ENCODE data around the gene IGSF21.

Gene IGSF21

GRCh38 chr1:18262726-18263125, 155.1 kb downstream of the IGSF21 start:
- no peak for DNase-seq (ENCODE audit: low read depth in 2 of 2)

DNA sequence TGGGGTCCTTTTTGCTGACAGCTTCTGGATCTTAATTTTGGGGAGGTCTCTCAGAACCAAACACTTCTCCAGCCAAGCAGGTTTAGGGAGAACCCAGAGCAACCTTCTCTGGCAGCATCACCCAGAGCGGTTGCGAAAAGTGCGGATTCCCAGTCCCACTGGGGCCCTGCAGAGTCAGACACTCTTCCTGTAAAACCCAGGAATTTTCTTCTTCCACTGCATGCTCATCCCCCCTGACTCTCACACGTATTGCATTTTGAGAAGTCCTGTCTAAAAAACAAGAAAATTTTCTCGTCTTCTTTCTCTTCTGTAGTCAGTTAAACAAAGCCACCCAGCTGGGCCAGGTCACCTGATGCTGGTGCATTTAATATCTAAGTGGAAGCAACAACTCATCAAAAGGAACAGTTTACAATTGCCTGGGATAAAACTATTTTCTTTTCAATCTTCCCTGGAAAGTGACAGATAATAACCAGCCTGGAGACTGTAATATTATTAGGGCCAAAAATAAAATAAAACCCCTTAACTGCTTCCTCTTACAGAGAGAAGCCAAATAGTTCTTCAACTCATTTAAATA, 156.0 kb downstream of the IGSF21 start:
- no peak for DNase-seq (ENCODE audit: low read depth in 2 of 2)

DNA sequence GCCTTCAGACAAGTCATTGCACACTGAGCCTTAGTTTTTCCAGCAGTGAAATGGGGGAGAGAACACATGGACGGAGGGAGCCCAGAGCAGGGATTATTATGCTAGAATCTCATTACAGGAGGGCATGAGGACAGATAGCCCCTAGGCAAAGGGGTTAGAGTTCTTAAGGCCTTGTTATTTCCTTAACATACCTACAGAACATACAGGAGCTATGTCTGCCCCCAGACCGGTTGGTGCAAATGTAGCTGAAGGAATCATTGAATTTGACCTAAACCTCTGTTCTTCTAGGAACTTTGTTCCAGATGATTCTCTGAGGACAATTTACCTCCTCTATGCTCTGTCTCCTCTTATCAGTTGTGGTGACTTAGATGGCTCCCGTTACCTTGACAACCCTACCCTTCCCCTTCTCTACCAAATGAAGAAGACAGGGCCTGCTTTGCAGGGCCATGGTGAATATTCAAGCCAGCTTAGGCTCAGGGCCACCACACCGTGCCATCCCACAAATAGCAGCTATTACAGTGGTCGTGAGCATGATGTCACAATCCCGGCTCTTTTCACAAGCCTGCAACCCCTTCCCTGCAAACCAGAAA, 156.9 kb downstream of the IGSF21 start:
- no peak for DNase-seq (ENCODE audit: low read depth in 2 of 2)

DNA sequence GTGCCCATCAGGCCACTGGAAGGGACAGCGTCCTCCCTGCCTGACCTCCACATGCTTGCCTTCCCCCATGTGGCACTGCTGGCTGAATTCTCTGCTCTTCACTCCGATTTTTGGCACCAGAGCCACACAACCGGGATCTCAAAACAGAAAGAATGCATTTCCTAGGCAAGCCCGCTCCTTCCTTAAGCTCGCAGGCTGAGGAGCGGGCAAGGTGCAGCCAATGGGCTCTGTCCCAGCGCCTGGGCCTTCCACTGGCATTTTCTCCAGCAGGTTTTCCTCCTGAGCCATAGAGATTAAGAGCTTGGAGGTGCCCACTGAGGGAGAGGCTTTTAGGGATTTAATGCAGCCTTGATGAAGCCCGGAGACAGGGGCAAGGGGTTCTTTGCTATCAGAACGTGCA, 158.0 kb downstream of the IGSF21 start:
- DNase-seq (ENCODE audit: low read depth in 2 of 2): no peak

GRCh38 chr1:18266391-18266790, 158.8 kb downstream of the IGSF21 start:
- no peak for DNase-seq (ENCODE audit: low read depth in 2 of 2)

DNA sequence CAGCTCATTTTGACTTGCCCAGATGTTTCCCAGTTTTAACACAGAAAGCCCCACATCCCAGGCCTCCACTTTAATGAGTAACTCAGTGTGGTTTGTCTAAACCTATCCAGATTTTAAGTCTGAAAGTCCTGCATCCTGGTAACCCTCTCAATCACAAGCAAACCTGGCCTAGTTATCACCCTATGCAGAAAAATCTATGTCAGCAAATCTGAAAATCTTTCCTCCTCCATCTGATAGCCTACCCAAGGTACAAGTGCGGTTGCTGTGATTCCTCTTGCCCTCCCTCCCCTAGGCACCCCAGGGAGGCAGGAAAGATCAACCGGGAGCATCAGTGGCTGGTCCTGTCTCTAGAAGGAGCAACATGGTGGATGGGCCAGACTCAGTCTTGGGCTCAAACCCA, 163.7 kb downstream of the IGSF21 start:
- no peak for DNase-seq (ENCODE audit: low read depth in 2 of 2)

DNA sequence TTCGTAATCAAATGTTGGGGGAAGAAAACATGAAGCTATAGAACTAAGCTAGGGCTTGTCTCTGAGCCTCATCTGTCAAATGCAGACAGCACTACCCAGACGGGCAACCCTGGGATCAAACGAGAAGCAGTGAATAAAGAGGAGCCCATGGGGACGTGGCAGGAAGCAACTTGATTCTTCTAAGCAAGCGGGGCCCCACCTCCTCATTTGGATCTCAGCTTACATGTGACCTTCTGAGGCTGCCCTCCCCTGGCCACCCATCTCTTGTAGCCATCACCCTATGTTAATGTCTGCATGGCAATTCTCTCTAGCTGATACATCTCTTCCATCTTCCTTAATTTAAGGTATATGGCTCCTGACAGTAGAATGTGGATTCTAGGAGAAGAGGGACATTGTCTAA, 171.3 kb downstream of the IGSF21 start:
- DNase-seq (ENCODE audit: low read depth in 2 of 2): no peak

- DNase-seq (ENCODE audit: low read depth in 2 of 2): no peak
Measured at GRCh38 chr1:18279351-18280074, 171.9 kb downstream of the IGSF21 start.

- DNase-seq (ENCODE audit: low read depth in 2 of 2): no peak
Measured at GRCh38 chr1:18280956-18281355, 173.4 kb downstream of the IGSF21 start.

DNA sequence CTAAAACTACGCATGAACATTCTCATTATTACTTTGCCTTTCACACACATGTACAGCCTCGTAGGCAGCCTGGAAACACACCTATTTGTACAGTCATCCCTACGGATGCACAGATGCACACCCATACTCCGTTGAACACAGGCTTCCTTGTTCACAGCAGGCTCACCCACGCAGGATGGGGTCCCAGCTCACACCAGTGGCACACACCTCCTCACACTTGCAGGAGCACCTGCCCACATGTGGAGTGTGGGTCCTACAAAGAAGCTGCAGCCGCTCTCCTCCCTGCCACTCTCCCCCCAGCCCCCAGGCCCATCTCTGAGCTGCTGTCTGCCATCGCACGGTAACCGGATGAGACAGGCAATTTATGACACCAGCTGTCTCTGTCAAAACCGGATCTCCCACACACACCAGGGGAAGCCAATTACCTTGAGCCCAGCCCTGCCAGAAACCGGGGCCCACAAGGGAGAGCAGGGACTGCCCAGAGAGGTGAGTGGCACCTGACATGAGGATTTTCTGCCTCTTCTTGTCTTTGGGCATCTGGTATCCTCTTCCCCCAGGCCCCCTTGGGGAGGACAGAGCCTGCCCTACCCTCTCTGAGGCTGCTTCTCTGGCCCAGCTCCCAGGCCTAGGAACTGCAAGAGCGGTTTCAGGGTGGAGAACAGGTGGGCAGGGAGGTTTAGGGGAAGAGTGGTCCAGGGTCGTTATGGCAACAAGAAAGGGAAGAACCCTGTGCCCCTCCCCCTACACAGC, 175.4 kb downstream of the IGSF21 start:
- no peak for DNase-seq (ENCODE audit: low read depth in 2 of 2)

GRCh38 chr1:18283601-18284385, 176.2 kb downstream of the IGSF21 start:
- DNase-seq (ENCODE audit: low read depth in 2 of 2): no peak

DNA sequence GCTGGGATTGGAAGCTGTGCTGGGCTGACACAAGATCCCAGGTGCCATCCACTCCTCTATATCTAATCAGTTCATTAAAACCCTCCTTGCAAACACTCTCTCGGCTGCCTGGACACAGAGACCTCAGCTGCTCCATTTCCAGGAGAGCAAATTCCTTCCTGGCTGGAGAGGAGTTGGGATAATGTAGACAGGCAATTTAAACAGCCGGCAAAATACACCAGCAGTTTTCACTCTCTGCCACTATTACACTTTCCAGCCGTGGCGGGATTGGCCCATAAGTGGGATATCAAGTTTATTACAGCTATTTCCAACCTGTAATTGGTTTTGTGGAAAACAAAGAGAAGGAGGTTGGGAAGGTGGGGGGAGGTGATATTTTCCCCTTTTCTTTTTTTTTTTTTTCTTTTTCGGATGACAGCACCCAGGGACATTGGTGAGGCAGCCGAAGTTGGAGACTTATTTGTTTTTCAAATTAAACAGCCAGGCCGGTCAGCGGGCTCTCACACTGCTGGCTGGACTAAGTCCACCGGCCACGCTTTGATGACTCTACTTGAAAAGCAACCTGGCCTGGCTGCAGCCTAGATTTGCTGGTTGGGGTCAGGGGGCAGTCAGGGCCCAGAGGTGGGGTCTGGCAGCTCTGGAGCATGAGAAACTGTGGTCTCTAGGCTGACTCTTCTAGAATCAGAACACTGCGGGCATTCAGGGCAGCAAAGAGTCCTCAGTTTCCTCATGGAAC, 177.4 kb downstream of the IGSF21 start:
- DNase-seq (ENCODE audit: low read depth in 2 of 2): no peak

GRCh38 chr1:18285538-18285924, 177.9 kb downstream of the IGSF21 start:
- no peak for DNase-seq (ENCODE audit: low read depth in 2 of 2)

- DNase-seq (ENCODE audit: low read depth in 2 of 2): no peak
Measured at GRCh38 chr1:18288722-18289121, 181.1 kb downstream of the IGSF21 start.

DNA sequence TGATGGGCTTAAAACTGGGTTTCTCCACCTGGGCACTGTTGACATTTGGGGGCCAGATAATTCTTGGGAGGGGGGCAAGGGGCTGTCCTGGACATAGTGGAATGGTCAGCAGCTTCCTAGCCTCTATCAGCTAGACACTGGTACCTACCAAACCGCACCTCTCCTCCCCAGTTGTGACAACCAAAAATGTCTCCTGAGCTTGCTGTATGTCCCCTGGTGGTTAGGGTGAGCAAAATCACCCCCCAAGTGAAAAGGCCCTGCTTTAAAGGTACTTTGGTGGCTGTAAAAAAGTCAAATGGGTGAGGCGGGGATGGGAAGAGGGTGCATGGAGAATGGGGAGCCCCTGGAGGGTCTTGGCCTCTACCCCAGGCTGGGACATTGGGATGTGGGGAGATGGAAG, 182.0 kb downstream of the IGSF21 start:
- DNase-seq (ENCODE audit: low read depth in 2 of 2): no peak

GRCh38 chr1:18290740-18291412, 183.3 kb downstream of the IGSF21 start:
- no peak for DNase-seq (ENCODE audit: low read depth in 2 of 2)

DNA sequence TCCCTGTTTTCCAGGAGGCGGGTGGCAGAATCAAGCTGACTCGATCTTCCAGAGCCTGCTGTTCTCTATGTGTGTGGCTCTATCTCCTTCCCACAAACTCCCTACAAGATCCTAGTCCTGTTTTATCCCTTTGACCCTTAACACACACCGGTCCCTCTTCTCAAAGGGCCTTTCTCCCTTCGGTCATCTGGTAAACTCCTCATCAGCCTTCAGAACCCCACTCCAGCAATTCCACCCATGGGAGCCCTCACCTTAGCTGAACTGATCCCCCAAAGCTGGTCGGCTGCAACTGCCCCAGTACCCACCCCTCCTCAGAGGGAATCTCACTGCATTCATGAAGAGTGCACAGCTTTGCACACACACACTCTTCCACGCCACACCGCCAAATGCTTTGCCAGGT, 184.9 kb downstream of the IGSF21 start:
- DNase-seq (ENCODE audit: low read depth in 2 of 2): no peak

- no peak for DNase-seq (ENCODE audit: low read depth in 2 of 2)
Measured at GRCh38 chr1:18293291-18293690, 185.7 kb downstream of the IGSF21 start.

DNA sequence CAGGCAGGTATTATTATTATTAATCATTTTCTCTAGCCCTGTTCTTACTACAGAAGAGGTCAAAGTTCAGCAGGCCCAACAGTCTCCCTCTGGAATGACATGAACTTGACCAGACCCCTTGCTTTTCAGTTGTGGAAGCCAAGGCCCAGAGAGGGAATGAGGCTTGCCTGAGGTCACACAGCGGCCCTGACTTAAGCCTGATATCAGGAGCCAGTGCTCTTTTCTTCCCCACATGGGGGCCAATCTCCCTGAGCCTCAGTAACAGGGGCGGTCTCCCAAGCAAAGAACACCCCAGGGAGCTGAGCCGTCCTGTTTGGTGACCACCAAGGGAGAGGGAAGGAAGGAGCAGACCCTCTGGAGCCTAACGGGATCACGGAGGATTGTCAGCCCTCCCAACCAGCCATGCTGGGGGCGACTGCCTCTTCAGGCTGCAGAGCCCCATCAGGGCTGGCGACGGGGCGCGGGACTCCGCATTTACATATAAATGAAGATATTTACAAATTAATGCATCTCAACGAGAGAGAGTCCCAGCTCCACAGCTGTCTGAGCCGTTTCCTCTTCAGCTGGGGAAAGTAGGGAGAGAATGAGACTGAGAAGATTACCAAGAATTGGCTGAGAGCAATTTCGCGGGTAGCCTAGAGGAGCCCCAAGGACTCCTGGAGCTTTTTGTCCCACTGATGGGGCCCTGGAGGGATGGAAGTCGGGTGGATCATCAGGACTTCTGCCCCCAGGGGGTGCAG, 187.0 kb downstream of the IGSF21 start:
- no peak for DNase-seq (ENCODE audit: low read depth in 2 of 2)

Measured in stimulated activated CD4-positive, alpha-beta T cell treated with anti-CD3 and anti-CD28 coated beads, Interleukin-15, amount 100 ng/mL, for 48 hours (primary cell).